HT-29 (cell line): ENCODE results near the gene PSD4. TPM values are rescaled to one million over a fixed set of nuclear protein-coding genes. Genes with fewer than 3 reads are reported as not detected.
A peak's percentile ranks its signal among the peaks of the same experiment; 100 is the strongest.

Experiments
- DNase-seq: peaks from one replicate; pipeline ENCODE4 v3.0.0-alpha.2; 2015; ENCODE audit warnings: low spot score
- total RNA-seq: library from RNA; depleted of rRNA; stranded (reverse); fragments of >200 nt; shearing (Covaris generic); gene quantifications from 2 replicates; pipeline ENCODE4 v1.2.3, GENCODE V29; 2014; rRNA removed

PSD4 gene
- total RNA-seq: 85.5 and 90.1 TPM in 2 replicates

DNA sequence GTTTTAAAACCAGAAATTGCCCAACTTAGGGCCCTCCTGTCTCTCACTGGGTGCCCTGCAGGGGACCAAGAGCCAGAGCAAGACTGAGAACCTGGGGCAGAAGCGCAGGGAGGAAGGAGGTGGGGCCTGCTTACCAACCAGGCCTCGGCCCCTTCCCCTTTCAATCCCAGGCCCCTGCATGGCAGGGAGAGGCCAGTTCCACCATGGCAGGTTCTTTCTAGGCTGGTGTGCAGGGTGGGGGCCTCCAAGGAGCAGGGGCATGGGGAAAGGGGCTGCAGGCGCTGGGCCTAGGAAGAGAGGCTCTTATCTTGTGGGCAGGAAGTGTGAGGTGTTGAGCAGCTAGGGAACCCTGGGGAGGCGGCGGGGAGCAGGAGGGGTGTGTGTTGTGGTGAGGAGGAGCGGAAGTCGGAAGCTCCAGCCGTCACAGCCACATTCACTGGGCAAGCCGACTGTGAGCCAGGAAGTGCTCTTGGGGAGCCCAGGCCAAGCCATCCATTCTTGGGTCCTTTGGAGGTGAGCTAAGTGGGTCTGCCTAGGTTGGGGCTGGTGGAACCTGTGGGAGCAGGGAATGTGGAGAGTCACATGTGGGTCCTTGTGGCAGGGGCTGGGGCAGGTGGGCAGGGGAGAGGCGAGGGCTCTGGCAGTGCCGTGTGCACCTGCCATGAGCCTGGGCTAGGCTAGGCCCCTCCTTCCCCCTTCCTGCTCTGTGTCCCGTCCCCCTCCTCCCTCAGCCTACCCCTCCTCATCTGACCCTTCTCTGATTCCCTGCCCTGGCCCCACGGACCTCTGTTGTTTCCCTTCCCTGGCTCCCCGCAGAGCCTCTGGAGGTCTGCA is at the start of gene PSD4:
Gene PSD4 (plus strand): TSS at position 430 of the 834 bp plus-strand sequence. CDS start 8,486 bp downstream, outside the sequence.
- DNase-seq: no peak

DNA sequence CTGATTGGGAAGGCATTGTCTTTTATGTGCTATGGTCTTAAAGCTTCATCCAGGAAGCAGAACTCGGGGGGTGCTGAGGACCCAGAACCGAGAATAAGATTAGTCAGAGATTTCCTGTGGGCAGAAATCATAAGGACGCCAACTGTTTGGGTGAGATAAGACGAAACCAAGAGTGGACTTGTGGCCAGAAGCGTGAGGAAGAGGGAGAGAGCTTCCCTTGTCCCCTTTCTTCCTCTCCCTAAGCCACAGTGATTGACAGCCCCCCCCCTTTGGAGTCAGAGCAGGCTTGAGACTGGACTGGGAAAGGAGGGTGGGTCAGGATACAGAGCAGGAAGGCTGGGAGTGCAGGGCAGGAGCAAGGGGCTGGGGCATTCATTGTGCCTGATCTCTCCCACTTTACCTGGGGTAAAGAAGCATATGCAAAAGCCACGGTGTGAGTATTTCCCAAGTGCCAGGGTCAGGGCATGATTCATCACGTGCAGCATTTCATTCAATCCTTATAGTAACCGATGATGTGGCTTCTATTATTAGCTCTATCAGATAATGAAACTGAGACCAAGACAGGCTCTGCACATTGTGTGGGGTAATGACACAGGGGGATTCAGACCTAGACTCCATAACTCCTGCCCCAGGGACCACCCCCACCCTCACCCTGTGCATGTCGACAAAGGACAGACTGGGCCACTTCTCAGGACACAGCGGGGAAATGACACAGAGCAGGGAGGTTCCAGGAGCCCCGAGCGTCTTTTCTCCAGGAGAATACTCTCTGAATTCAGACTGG is 49.4 kb upstream of the PSD4 start:
- peak; percentile 17 for DNase-seq

DNA sequence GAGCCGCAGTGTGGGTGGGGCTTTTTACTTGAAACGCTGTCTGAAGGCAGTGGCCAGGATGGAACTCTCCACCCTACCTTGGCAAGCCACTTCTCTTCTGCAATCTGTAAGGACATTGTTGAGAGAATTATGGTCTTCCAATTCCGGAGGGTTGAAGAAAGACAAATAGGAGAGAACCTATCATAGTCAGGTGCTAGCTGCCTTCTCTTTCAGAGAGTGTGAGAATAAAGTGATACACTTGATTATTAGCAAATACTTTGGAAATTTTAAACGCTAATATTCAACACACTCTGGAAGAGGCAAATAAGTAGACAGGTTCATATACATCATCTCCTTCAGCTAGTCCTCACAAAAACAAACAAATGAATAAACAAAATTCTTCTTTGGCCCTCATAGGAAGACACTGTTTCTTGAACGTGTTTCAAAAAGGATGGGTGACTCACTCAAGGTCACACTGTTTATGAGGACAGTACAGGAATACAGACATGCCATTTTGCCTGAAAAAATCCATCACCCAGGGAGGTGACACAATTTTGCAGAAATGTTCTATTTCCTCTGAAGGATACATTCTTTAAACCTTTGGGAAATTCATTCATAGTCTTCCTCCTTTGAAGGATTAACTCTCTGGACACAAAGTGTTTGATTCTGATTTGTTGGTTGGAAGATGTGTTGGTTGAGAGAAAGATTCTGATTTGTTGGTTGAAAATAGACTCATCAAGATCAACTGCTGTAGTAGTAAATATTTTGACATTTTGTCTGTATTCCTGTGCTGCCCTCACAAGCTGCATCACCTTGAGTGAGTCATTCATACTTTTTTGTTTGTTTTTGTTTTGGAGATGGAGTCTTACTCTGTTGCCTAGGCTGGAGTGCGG is 48.6 kb upstream of the PSD4 start:
- DNase-seq: peak; percentile 45

- no peak for DNase-seq
Observed at GRCh38 chr2:113126845-113127645, 46.7 kb upstream of the PSD4 start, which contains the start of gene IL1RN. TSS of gene IL1RN (plus strand) at chr2:113127598. CDS start at chr2:113127625, 27 bp downstream.

DNA sequence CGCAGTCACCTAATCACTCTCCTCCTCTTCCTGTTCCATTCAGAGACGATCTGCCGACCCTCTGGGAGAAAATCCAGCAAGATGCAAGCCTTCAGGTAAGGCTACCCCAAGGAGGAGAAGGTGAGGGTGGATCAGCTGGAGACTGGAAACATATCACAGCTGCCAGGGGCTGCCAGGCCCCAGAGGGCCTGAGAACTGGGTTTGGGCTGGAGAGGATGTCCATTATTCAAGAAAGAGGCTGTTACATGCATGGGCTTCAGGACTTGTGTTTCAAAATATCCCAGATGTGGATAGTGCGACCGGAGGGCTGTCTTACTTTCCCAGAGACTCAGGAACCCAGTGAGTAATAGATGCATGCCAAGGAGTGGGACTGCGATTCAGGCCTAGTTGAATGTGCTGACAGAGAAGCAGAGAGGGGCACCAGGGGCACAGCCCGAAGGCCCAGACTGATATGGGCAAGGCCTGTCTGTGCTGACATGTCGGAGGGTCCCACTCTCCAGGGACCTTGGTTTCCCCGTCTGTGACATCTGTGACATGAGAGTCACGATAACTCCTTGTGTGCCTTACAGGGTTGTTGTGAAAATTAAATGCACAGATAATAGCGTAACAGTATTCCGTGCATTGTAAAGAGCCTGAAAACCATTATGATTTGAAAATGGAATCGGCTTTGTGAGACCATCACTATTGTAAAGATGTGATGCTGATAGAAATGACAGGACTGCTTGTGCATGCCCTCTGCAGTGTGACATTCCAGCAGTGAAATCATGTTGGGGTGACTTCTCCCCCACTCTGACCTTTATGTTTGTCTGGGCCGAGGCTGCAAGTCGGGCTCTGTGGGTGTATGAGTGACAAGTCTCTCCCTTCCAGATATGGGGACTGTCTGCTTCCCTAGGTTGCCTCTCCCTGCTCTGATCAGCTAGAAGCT is 45.9 kb upstream of the PSD4 start:
- DNase-seq: no peak

GRCh38 chr2:113129519-113130078 is 44.2 kb upstream of the PSD4 start:
- DNase-seq: no peak

DNA sequence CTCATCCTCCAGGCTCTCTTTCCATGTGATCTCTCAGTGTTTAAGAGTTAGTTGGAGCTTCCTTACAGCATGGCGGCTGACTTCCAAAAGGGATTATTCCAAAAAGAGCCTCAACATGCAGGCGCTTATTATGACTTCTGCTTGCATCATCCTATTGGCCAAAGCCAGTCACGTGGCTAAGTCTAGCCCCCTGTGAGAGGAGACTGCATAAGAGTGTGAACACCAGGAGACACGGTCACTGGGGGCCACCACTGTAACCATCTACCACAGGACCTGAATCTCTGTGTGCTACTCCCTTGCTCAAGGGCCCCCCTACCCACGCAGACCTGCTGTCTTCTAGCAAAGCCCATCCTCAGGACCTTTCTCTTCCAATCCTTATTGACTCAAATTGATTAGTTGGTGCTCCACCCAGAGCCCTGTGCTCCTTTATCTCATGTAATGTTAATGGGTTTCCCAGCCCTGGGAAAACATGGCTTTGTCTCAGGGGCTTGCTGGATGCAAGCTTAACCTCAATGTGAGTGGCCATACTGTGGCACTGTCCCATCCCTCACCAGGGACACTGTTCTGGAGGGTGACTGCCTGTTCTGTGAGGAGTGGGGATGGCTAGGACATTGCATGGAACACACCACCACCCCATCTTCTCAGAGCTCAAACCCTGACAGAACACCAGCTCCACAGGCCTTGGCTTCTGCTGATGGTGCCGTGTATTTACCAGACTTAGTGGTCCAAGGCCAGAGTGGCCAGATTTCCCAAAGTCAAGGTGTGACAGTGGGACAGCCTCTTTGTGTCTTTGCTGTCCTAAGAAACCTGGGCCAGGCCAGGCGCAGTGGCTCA is 42.2 kb upstream of the PSD4 start:
- DNase-seq: no peak

GRCh38 chr2:113132414-113133021 is 41.3 kb upstream of the PSD4 start:
- no peak for DNase-seq

- DNase-seq: no peak
Observed at GRCh38 chr2:113133704-113134598, 39.8 kb upstream of the PSD4 start.

DNA sequence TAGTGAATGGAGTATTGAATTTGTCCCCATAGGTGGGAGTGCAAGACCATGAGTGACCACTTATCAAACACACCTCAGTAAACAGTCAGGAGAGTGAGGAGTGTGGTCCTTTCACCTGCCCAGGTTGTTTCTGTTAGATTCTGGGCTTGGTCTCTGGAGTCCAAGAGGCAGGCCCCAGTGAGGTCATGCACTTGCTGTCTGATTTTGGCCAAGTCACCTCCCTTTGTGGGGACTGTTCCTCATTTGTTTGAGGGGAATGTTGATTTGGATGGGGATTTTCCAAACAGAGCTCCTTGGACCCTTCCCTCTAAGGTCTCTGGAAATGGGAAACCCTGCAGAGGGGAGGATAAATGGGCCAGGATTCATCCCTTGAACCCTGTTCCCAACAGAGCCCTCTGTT is 39.1 kb upstream of the PSD4 start:
- DNase-seq: no peak

GRCh38 chr2:113135317-113135716 is 38.5 kb upstream of the PSD4 start:
- no peak for DNase-seq

DNA sequence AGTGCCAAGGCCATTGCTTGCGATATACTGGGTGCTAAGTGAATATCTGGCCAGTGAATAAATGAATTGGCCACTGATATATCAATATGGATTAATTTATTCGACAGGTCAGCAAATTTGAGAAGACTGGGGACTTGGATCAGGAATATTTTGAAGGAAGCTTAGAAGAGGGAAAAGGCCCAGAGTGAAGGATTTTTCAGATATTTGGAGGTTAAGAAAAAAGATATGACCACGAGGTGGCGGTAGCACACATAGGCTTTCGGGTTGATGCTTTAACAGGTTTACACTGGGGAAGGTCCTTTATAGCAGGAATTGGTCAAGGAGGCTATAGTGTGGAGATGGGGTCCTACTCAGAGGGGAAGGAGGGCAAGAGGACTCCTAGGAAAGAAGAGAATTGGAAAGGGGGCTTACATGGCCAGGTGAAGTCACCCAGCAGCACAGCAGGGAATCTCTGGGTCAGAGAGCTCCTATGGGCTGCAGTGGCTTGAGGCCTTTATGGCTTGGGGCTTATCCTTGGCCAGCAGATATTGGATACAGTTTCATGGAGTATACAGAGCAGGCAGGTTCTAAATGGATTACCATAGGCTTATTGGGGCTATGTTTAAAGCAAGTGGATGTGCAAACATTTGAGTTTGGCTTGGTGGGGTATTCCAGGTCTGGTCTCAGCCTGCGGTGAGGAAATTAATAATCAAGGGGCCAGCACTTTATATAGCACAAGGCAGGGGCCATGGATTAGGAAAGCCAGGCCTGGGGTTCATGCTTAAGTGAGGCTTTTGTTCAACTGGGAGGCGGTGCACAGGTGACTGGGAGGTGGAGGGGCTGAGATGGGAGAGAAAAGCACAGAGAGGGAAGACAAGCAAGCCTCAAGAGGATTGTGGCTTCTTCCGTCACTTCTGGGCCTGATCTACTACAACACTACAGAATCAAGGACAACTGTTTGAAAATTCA is 36.7 kb upstream of the PSD4 start:
- DNase-seq: peak; percentile 81

DNA sequence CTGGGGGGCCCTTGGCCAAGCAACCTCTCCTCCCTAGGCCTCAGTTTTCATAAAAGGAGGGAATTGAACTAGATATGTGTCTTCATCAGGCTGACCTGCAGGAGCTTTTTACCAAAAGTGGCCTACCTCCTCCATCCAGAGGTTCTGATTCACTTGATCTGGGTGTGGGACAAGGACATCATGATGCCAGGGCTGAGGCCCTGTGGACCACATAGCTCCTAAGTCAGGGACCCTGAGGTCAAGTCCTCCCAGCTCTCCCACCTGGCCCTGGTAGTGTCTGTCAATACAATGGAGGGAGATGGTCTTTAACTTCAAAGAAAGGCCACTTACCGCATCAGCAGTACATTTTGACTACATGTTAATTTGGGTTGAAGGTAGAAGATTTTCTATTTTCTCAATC is 35.9 kb upstream of the PSD4 start:
- no peak for DNase-seq

GRCh38 chr2:113138428-113139322 is 35.1 kb upstream of the PSD4 start:
- DNase-seq: peak; percentile 93

- no peak for DNase-seq
Observed at GRCh38 chr2:113141451-113141850, 32.3 kb upstream of the PSD4 start.
